ENCODE measurements around the gene DPPA3. TPM values are rescaled to one million over a fixed set of nuclear protein-coding genes. Genes with fewer than 3 reads are reported as not detected.

DPPA3 gene
- total and polyA plus RNA-seq, 2 of the 8 experiments (the other 6 are each of a cell fraction or from before 2014, with no cell fraction given) = 0.30 to 1.2 TPM

GRCh38 chr12:7750350-7750749 lies 39.1 kb downstream of the DPPA3 start:
- Histone ChIP-seq H3K9me3 (ENCODE audit: insufficient read depth in 2 of 2, low read depth in 1 of 2, low read length in 1 of 2) (peaks cover 0 to 3% of the 10 kb centered on the region in 2 experiments; a peak in 1 of 4 replicates), H4K20me1 (replicated peaks in 1 of 2; ENCODE audit: control insufficient read depth in 1 of 2, insufficient read depth in 2 of 2, low read length in 2 of 2) (no peaks in the 10 kb centered on the region), H4K91ac (replicated peaks; ENCODE audit: insufficient read length, low read length) (no peak overlapping the region), H4K8ac (ENCODE audit: extremely low read depth, insufficient read depth, low read length) (no peak overlapping the region), H3K79me1 (ENCODE audit: low read depth, low read length) (no peaks in the 10 kb centered on the region), H3K4me3 (ENCODE audit: extremely low read depth in 1 of 4, insufficient read depth in 2 of 4, low read depth in 3 of 4, low read length in 4 of 4) (no peak overlapping the region), H2AFZ (ENCODE audit: low read length) (no peak overlapping the region), H2BK5ac (ENCODE audit: low read depth, low read length) (no peak overlapping the region; the same call in 1 of the 2 replicates), H2BK12ac (ENCODE audit: low read depth, low read length) (peak overlapping the region; percentile 75; the same call in 1 of the 2 replicates), H3K14ac (ENCODE audit: insufficient read length) (no peak overlapping the region), H2AK5ac (ENCODE audit: low read depth, low read length) (peak overlapping the region; percentile 11; the same call in 1 of the 2 replicates), H3K23me2 (ENCODE audit: low read depth, low read length) (no peaks in the 10 kb centered on the region), H3K79me2 (ENCODE audit: control insufficient read depth in 1 of 2, insufficient read depth in 2 of 2, low read length in 2 of 2) (no peaks in the 10 kb centered on the region), H3K18ac (ENCODE audit: extremely low read depth, low read length) (no peak overlapping the region), H2BK15ac (ENCODE audit: low read length) (0 out of 2 replicates have a peak overlapping the region, but pooled peaks have one; percentile 12), H3K4me2 (ENCODE audit: insufficient read depth in 1 of 2, low read depth in 2 of 2, low read length in 2 of 2) (no peak overlapping the region), H3K4ac (replicated peaks; ENCODE audit: insufficient read length, low read depth, low read length) (no peak overlapping the region), H4K5ac (ENCODE audit: insufficient read length, low read depth, low read length) (no peak overlapping the region), H3K9ac (replicated peaks in 1 of 4; ENCODE audit: extremely low read depth in 1 of 4, low read depth in 3 of 4, low read length in 3 of 4) (no peak overlapping the region), H3K56ac (replicated peaks; ENCODE audit: insufficient read length, low read depth, low read length) (no peak overlapping the region), H3K23ac (ENCODE audit: insufficient read length) (no peak overlapping the region), H3K27me3 (replicated peaks in 1 of 4; ENCODE audit: control insufficient read depth in 3 of 4, extremely low read depth in 1 of 4, insufficient read depth in 3 of 4, low read length in 3 of 4) (no peaks in the 10 kb centered on the region), H3K36me3 (ENCODE audit: control insufficient read depth in 2 of 4, insufficient read depth in 4 of 4, low read length in 3 of 4) (no peaks in the 10 kb centered on the region), H2BK120ac (replicated peaks; ENCODE audit: low read depth, low read length) (no peak overlapping the region), H3K4me1 (replicated peaks in 1 of 4; ENCODE audit: control insufficient read depth in 3 of 4, insufficient read depth in 4 of 4, low read length in 3 of 4) (peaks cover 0 to 3% (median 0%) of the 10 kb centered on the region in 4 experiments; a peak in 1 of 7 replicates), H3K27ac (ENCODE audit: low read depth, low read length) (no peak overlapping the region), H2BK20ac (ENCODE audit: low read length) (0 out of 2 replicates have a peak overlapping the region, but pooled peaks have one; percentile 23)
- TF ChIP-seq SP2 (IDR thresholded peaks at IDR 0.05; ENCODE audit: low read length) (no peak), RBBP5 (IDR thresholded peaks at IDR 0.05; ENCODE audit: borderline replicate concordance, low read depth, low read length) (no peak), JUND (IDR thresholded peaks at IDR 0.05; ENCODE audit: low read length) (no peak)
- WGBS, 2 experiments (ENCODE audit: extremely low coverage in 1 of 2, insufficient coverage in 1 of 2, insufficient read length in 1 of 2, insufficient replicate concordance in 2 of 2, low coverage in 1 of 2, low lambda C conversion rate in 2 of 2, missing lambda C conversion rate in 1 of 2) = 83% methylated on average over 6 of the region's 6 CpGs; no CpG with 5 or more reads in 1 of the 2 experiments
- no peak for DNase-seq (ENCODE audit: low read depth in 1 of 2, low spot score in 2 of 2)
- FAIRE-seq = peak; percentile 32
- ChIA-PET POLR2A (ENCODE audit: partially characterized antibody) (interaction anchor here (0.9 to 1.5 kb wide), 3 partner anchors 9 to 49 kb away, joined by 3 to 4 read pairs (median 4); no protein-coding TSS in a partner anchor), CTCF (ENCODE audit: partially characterized antibody) (interaction anchor here (0.6 to 3.1 kb wide), 5 partner anchors 29 to 972 kb away, joined by 3 to 10 read pairs (median 3); no protein-coding TSS in a partner anchor)
